ENCODE measurements around the gene SLC30A5.
"Not testable (repeated sequence)": the region's sequence is repeated elsewhere in the genome, so short reads cannot be mapped to it uniquely, and the experiment has no call there.

SLC30A5 gene

DNA sequence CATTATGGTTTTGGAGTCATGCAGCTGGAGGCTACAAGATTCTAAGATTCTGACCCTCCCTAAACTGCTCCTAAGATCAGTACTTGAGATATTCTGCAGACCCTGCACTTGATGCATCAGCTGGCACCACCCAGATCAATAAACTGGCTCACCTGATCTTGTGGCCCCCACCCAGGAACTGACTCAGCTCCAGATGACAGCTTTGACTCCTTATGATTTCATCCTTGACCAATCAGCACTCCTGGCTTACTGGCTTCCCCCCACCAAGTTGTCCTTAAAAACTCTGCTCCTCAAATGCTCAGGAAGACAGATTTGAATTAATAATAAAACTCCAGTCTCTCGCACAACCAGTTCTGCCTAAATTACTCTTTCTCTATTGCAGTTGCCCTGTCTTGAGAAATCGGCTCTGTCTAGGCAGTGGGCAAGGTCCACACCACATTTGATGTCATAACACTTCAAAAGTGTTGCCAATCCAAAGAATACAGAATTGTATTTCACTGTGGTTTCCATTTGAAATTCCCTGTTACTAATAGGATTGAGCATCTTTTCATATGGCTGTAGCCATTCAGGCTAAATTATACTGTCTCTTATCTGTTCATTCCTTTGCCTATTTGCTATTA is 14.8 kb upstream of the SLC30A5 start:
- Histone ChIP-seq H3K9me3 (ENCODE audit: control insufficient read depth in 2 of 2, low read length in 2 of 2) (no peaks in the 10 kb centered on the region), H3K27ac (ENCODE audit: low read depth in 2 of 2, low read length in 2 of 2) (no peak overlapping the region), H3K4me3 (ENCODE audit: low read length in 2 of 2) (no peak overlapping the region), H3K36me3 (ENCODE audit: control insufficient read depth in 2 of 2, insufficient read depth in 2 of 2, low read length in 2 of 2) (no peaks in the 10 kb centered on the region), H3K9ac (ENCODE audit: low read depth in 1 of 2, low read length in 2 of 2) (no peak overlapping the region), H3K4me1 (ENCODE audit: control insufficient read depth in 2 of 2, insufficient read depth in 2 of 2, low read length in 2 of 2) (peaks cover 0 to 9% of the 10 kb centered on the region in 2 donors), H3K27me3 (ENCODE audit: control insufficient read depth in 2 of 2, insufficient read depth in 2 of 2, low read length in 2 of 2) (no peaks in the 10 kb centered on the region)

DNA sequence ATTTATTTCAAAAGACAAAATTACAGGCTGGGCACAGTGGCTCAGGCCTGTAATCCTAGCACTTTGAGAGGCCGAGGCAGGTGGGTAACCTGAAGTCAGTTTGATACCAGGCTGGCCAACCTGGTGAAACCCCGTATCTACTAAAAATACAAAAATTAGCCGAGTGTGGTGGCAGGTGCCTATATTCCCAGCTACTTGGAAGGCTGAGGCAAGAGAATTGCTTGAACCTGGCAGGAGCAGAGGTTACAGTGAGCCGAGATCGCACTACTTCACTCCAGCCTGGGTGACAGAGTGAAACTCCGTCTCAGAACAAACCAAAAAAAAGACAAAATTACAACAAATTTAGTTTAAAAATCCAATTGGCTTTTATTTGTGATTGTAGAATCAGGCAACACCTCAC is 14.3 kb upstream of the SLC30A5 start:
- no peaks in the 10 kb centered on the region for H3K27me3 ChIP-seq (ENCODE audit: control insufficient read depth in 2 of 2, insufficient read depth in 2 of 2, low read length in 2 of 2)
- H3K9me3 ChIP-seq (ENCODE audit: control insufficient read depth in 2 of 2, low read length in 2 of 2) = no peaks in the 10 kb centered on the region

GRCh38 chr5:69083412-69083811 is 10.4 kb upstream of the SLC30A5 start:
- Histone ChIP-seq H3K9me3 (ENCODE audit: control insufficient read depth in 2 of 2, low read length in 2 of 2) (no peaks in the 10 kb centered on the region), H3K9ac (ENCODE audit: low read depth in 1 of 2, low read length in 2 of 2) (no peak overlapping the region), H3K27me3 (ENCODE audit: control insufficient read depth in 2 of 2, insufficient read depth in 2 of 2, low read length in 2 of 2) (no peaks in the 10 kb centered on the region), H3K4me3 (ENCODE audit: low read length in 2 of 2) (no peak overlapping the region), H3K4me1 (ENCODE audit: control insufficient read depth in 2 of 2, insufficient read depth in 2 of 2, low read length in 2 of 2) (peaks cover 0 to 5% of the 10 kb centered on the region in 2 donors), H3K36me3 (ENCODE audit: control insufficient read depth in 2 of 2, insufficient read depth in 2 of 2, low read length in 2 of 2) (no peaks in the 10 kb centered on the region), H3K27ac (ENCODE audit: low read depth in 2 of 2, low read length in 2 of 2) (no peak overlapping the region)

More for the DNA sequence above, 14.3 kb upstream of the SLC30A5 start:
- Histone ChIP-seq H3K4me1 (ENCODE audit: control insufficient read depth in 2 of 2, insufficient read depth in 2 of 2, low read length in 2 of 2) (peaks cover 0 to 9% of the 10 kb centered on the region in 2 donors), H3K36me3 (ENCODE audit: control insufficient read depth in 2 of 2, insufficient read depth in 2 of 2, low read length in 2 of 2) (no peaks in the 10 kb centered on the region), H3K9ac (ENCODE audit: low read depth in 1 of 2, low read length in 2 of 2) (no peak overlapping the region), H3K4me3 (ENCODE audit: low read length in 2 of 2) (no peak overlapping the region), H3K27ac (ENCODE audit: low read depth in 2 of 2, low read length in 2 of 2) (no peak overlapping the region)

DNA sequence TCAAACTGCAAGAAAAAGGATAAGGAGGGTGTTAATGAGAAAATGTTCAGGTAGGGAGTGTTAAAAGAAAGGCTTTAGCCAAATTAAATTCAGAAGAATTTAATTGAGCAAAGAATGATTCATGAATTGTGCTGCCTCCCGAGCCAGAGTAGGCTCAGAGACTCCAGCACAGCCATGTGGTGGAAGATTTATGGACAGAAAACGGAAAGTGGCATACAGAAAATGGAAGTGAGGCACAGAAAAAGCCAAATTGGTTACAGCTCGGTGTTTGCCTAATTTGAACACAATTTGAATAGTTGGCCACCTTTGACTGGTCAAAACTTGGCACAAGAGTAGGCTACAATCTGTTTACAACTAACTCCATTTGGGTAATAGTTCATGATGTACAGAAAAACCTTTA is 9.6 kb upstream of the SLC30A5 start:
- H3K4me3 ChIP-seq (ENCODE audit: low read length in 2 of 2) = no peak overlapping the region

DNA sequence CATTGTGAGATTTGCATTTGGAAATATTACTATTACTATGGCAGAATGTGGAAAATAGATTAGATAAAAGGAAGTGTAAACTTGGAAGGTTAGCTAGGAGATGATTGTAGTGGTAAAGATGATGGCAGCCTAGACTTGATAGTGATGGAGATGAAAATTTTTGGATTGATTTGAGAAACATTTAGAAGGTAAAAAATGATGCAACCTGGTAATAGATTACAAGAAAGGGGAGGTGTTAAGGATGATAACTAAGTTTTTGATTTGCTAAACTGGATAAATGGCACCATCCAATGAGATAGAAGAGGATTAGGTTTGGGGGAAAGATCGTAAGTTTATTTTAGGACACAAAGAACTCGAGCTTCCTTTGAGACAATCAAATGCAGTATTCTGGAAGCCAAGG is 8.9 kb upstream of the SLC30A5 start:
- no peaks in the 10 kb centered on the region for H3K27me3 ChIP-seq (ENCODE audit: control insufficient read depth in 2 of 2, insufficient read depth in 2 of 2, low read length in 2 of 2)
- H3K9ac ChIP-seq (ENCODE audit: low read depth in 1 of 2, low read length in 2 of 2) = no peak overlapping the region
- no peaks in the 10 kb centered on the region for H3K36me3 ChIP-seq (ENCODE audit: control insufficient read depth in 2 of 2, insufficient read depth in 2 of 2, low read length in 2 of 2)
- no peaks in the 10 kb centered on the region for H3K9me3 ChIP-seq (ENCODE audit: control insufficient read depth in 2 of 2, low read length in 2 of 2)
- H3K4me1 ChIP-seq (ENCODE audit: control insufficient read depth in 2 of 2, insufficient read depth in 2 of 2, low read length in 2 of 2) = no peaks in the 10 kb centered on the region
- H3K27ac ChIP-seq (ENCODE audit: low read depth in 2 of 2, low read length in 2 of 2) = no peak overlapping the region
- no peak overlapping the region for H3K4me3 ChIP-seq (ENCODE audit: low read length in 2 of 2)

More for the DNA sequence above, 9.6 kb upstream of the SLC30A5 start:
- Histone ChIP-seq H3K9me3 (ENCODE audit: control insufficient read depth in 2 of 2, low read length in 2 of 2) (no peaks in the 10 kb centered on the region), H3K4me1 (ENCODE audit: control insufficient read depth in 2 of 2, insufficient read depth in 2 of 2, low read length in 2 of 2) (peaks cover 0 to 2% of the 10 kb centered on the region in 2 donors), H3K36me3 (ENCODE audit: control insufficient read depth in 2 of 2, insufficient read depth in 2 of 2, low read length in 2 of 2) (no peaks in the 10 kb centered on the region), H3K27ac (ENCODE audit: low read depth in 2 of 2, low read length in 2 of 2) (no peak overlapping the region), H3K9ac (ENCODE audit: low read depth in 1 of 2, low read length in 2 of 2) (no peak overlapping the region), H3K27me3 (ENCODE audit: control insufficient read depth in 2 of 2, insufficient read depth in 2 of 2, low read length in 2 of 2) (no peaks in the 10 kb centered on the region)

DNA sequence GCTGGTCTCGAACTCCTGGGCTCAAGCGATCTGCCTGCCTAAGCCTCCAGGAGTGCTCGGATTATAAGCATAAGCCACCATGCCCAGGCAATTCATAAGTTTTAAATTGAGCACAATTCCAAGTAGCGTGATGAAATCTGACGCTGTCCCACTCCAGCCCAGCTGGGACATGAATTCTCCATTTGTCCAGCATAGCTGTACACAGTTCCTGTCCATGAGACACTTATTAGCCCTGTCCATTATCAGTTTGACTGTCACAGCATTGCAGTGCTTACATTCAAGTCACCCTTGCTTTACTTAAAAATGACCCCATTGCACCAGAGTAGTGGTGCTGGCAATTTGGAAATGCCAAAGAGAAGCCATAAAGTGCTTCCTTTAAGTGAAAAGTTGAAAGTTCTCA is 7.6 kb upstream of the SLC30A5 start:
- no peaks in the 10 kb centered on the region for H3K9me3 ChIP-seq (ENCODE audit: control insufficient read depth in 2 of 2, low read length in 2 of 2)
- H3K4me1 ChIP-seq (ENCODE audit: control insufficient read depth in 2 of 2, insufficient read depth in 2 of 2, low read length in 2 of 2) = no peaks in the 10 kb centered on the region
- no peaks in the 10 kb centered on the region for H3K27me3 ChIP-seq (ENCODE audit: control insufficient read depth in 2 of 2, insufficient read depth in 2 of 2, low read length in 2 of 2)
- no peak overlapping the region for H3K4me3 ChIP-seq (ENCODE audit: low read length in 2 of 2)
- no peak overlapping the region for H3K9ac ChIP-seq (ENCODE audit: low read depth in 1 of 2, low read length in 2 of 2)
- no peaks in the 10 kb centered on the region for H3K36me3 ChIP-seq (ENCODE audit: control insufficient read depth in 2 of 2, insufficient read depth in 2 of 2, low read length in 2 of 2)
- no peak overlapping the region for H3K27ac ChIP-seq (ENCODE audit: low read depth in 2 of 2, low read length in 2 of 2)

DNA sequence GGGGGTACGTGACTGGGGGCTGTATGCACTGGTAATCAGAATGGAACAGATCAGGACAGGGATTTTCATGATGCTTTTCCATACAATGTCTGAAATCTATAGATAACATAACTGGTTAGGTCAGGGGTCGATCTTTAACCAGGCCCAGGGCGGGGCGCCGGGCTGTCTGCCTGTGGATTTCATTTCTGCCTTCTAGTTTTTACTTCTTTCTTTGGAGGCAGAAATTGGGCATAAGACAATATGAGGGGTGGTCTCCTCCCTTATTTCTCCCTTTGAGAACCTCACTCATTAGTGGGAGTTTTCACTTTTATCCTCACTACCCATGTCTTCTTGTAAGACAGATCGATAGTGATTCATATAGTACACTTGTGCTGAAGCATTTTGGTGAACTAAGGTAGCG is 5.8 kb upstream of the SLC30A5 start:
- H3K36me3 ChIP-seq (ENCODE audit: control insufficient read depth in 2 of 2, insufficient read depth in 2 of 2, low read length in 2 of 2); H3K4me1 ChIP-seq (ENCODE audit: control insufficient read depth in 2 of 2, insufficient read depth in 2 of 2, low read length in 2 of 2); H3K9me3 ChIP-seq (ENCODE audit: control insufficient read depth in 2 of 2, low read length in 2 of 2); H3K4me3 ChIP-seq (ENCODE audit: low read length in 2 of 2); H3K9ac ChIP-seq (ENCODE audit: low read depth in 1 of 2, low read length in 2 of 2); H3K27me3 ChIP-seq (ENCODE audit: control insufficient read depth in 2 of 2, insufficient read depth in 2 of 2, low read length in 2 of 2); H3K27ac ChIP-seq (ENCODE audit: low read depth in 2 of 2, low read length in 2 of 2): not testable (repeated sequence)

- Histone ChIP-seq H3K27me3 (ENCODE audit: control insufficient read depth in 2 of 2, insufficient read depth in 2 of 2, low read length in 2 of 2) (no peaks in the 10 kb centered on the region), H3K4me3 (ENCODE audit: low read length in 2 of 2) (no peak overlapping the region), H3K9ac (ENCODE audit: low read depth in 1 of 2, low read length in 2 of 2) (no peak overlapping the region), H3K36me3 (ENCODE audit: control insufficient read depth in 2 of 2, insufficient read depth in 2 of 2, low read length in 2 of 2) (no peaks in the 10 kb centered on the region), H3K4me1 (ENCODE audit: control insufficient read depth in 2 of 2, insufficient read depth in 2 of 2, low read length in 2 of 2) (peaks cover under 1 to 4% of the 10 kb centered on the region in 2 donors), H3K27ac (ENCODE audit: low read depth in 2 of 2, low read length in 2 of 2) (no peak overlapping the region), H3K9me3 (ENCODE audit: control insufficient read depth in 2 of 2, low read length in 2 of 2) (no peaks in the 10 kb centered on the region)
Observed at GRCh38 chr5:69090158-69090557, 3.7 kb upstream of the SLC30A5 start.

- Histone ChIP-seq H3K4me1 (ENCODE audit: control insufficient read depth in 2 of 2, insufficient read depth in 2 of 2, low read length in 2 of 2) (peaks cover 4% of the 10 kb centered on the region in 2 donors), H3K9ac (ENCODE audit: low read depth in 1 of 2, low read length in 2 of 2) (no peak overlapping the region), H3K4me3 (ENCODE audit: low read length in 2 of 2) (no peak overlapping the region), H3K36me3 (ENCODE audit: control insufficient read depth in 2 of 2, insufficient read depth in 2 of 2, low read length in 2 of 2) (no peaks in the 10 kb centered on the region), H3K27ac (ENCODE audit: low read depth in 2 of 2, low read length in 2 of 2) (no peak overlapping the region), H3K9me3 (ENCODE audit: control insufficient read depth in 2 of 2, low read length in 2 of 2) (no peaks in the 10 kb centered on the region), H3K27me3 (ENCODE audit: control insufficient read depth in 2 of 2, insufficient read depth in 2 of 2, low read length in 2 of 2) (no peaks in the 10 kb centered on the region)
Observed at GRCh38 chr5:69091771-69092170, 2.0 kb upstream of the SLC30A5 start.

- Histone ChIP-seq H3K27me3 (ENCODE audit: control insufficient read depth in 2 of 2, insufficient read depth in 2 of 2, low read length in 2 of 2) (no peaks in the 10 kb centered on the region), H3K9ac (ENCODE audit: low read depth in 1 of 2, low read length in 2 of 2) (no peak overlapping the region), H3K27ac (ENCODE audit: low read depth in 2 of 2, low read length in 2 of 2) (no peak overlapping the region), H3K4me1 (ENCODE audit: control insufficient read depth in 2 of 2, insufficient read depth in 2 of 2, low read length in 2 of 2) (peaks cover 4% of the 10 kb centered on the region in 2 donors), H3K36me3 (ENCODE audit: control insufficient read depth in 2 of 2, insufficient read depth in 2 of 2, low read length in 2 of 2) (no peaks in the 10 kb centered on the region), H3K4me3 (ENCODE audit: low read length in 2 of 2) (no peak overlapping the region), H3K9me3 (ENCODE audit: control insufficient read depth in 2 of 2, low read length in 2 of 2) (no peaks in the 10 kb centered on the region)
Observed at GRCh38 chr5:69092969-69093368, 845 bp upstream of the SLC30A5 start.

DNA sequence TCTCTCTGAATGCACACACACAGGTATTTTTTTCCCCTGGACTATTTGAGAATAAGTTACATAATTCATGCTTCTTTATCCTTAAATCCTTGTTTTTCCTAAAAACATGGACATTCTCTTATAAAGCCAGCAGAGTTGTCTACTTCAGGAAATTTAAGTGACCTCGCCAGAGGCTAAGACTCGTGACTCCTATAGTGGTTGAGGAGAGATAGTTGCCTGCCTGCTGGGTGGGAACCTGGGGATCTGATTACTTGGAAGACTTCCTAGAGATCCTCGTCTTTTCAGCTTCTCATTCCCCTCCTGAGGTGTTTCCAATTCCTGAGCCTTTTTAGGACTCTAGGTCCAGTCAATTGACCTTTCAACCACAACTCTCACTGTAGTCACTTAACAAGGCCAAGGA is 5.5 kb downstream of the SLC30A5 start:
- Histone ChIP-seq H3K27ac (ENCODE audit: low read depth in 2 of 2, low read length in 2 of 2) (no peak overlapping the region), H3K27me3 (ENCODE audit: control insufficient read depth in 2 of 2, insufficient read depth in 2 of 2, low read length in 2 of 2) (no peaks in the 10 kb centered on the region), H3K9ac (ENCODE audit: low read depth in 1 of 2, low read length in 2 of 2) (no peak overlapping the region), H3K4me3 (ENCODE audit: low read length in 2 of 2) (no peak overlapping the region), H3K36me3 (ENCODE audit: control insufficient read depth in 2 of 2, insufficient read depth in 2 of 2, low read length in 2 of 2) (peaks cover 0 to 15% of the 10 kb centered on the region in 2 donors), H3K4me1 (ENCODE audit: control insufficient read depth in 2 of 2, insufficient read depth in 2 of 2, low read length in 2 of 2) (peaks cover 4% of the 10 kb centered on the region in 2 donors), H3K9me3 (ENCODE audit: control insufficient read depth in 2 of 2, low read length in 2 of 2) (no peaks in the 10 kb centered on the region)
